Measurements from ENCODE around the gene NAPEPLD.

- no peak for TF ChIP-seq CTCF (IDR thresholded peaks at IDR 0.05)
- TF ChIP-seq POLR2A (IDR thresholded peaks at IDR 0.05) = no peak
- TF ChIP-seq EP300 (IDR thresholded peaks at IDR 0.05) = no peak
Observed at GRCh38 chr7:103079836-103080235, 69.1 kb downstream of the NAPEPLD start.

All from tibial nerve (tissue), 4 donors.